ENCODE data around the gene SNX13.
A peak's percentile ranks its signal among the peaks of the same experiment; 100 is the strongest.

SNX13 gene

GRCh38 chr7:17940302-17940883 is at the start of gene SNX13:
Gene SNX13 (minus strand): TSS chr7:17940494. CDS start chr7:17940295, 199 bp downstream.
- no peaks in the 10 kb centered on the region for H3K36me3 ChIP-seq (replicated peaks)
- H3K9me3 ChIP-seq, result no peaks in the 10 kb centered on the region
- peaks cover 14% of the 10 kb centered on the region for H3K4me1 ChIP-seq
- DNase-seq (ENCODE audit: low spot score in 2 of 2), result peak; percentile 85 to 94
- in situ Hi-C loops (cut with MboI; ENCODE audit: low sequenced_read_pairs), result no loop called here
- no peaks in the 10 kb centered on the region for H3K27me3 ChIP-seq (ENCODE audit: low read depth)
- peak within 1 kb of the TSS; percentile 88 for H3K4me3 ChIP-seq

GRCh38 chr7:17989546-17989945 is 49.3 kb upstream of the SNX13 start:
- in situ Hi-C loops (cut with MboI; ENCODE audit: low sequenced_read_pairs), result no loop called here
- DNase-seq (ENCODE audit: low spot score in 2 of 2), result no peak
- Histone ChIP-seq H3K27me3 (ENCODE audit: low read depth) (no peaks in the 10 kb centered on the region), H3K4me1 (no peaks in the 10 kb centered on the region), H3K9me3 (no peaks in the 10 kb centered on the region), H3K4me3 (no peak overlapping the region), H3K36me3 (replicated peaks) (no peaks in the 10 kb centered on the region)

- in situ Hi-C loops (cut with MboI; ENCODE audit: low sequenced_read_pairs), result no loop called here
- Histone ChIP-seq H3K4me1 (no peaks in the 10 kb centered on the region), H3K4me3 (no peak overlapping the region), H3K36me3 (replicated peaks) (no peaks in the 10 kb centered on the region), H3K9me3 (no peaks in the 10 kb centered on the region), H3K27me3 (ENCODE audit: low read depth) (no peaks in the 10 kb centered on the region)
- DNase-seq (ENCODE audit: low spot score in 2 of 2), result no peak
Measured at GRCh38 chr7:17988858-17989257, 48.6 kb upstream of the SNX13 start.

- Histone ChIP-seq H3K27me3 (ENCODE audit: low read depth) (no peaks in the 10 kb centered on the region), H3K9me3 (no peaks in the 10 kb centered on the region), H3K36me3 (replicated peaks) (no peaks in the 10 kb centered on the region), H3K4me1 (no peaks in the 10 kb centered on the region), H3K4me3 (no peak overlapping the region)
- DNase-seq (ENCODE audit: low spot score in 2 of 2), result no peak
- in situ Hi-C loops (cut with MboI; ENCODE audit: low sequenced_read_pairs), result no loop called here
Measured at GRCh38 chr7:17988141-17988540, 47.8 kb upstream of the SNX13 start.

DNA sequence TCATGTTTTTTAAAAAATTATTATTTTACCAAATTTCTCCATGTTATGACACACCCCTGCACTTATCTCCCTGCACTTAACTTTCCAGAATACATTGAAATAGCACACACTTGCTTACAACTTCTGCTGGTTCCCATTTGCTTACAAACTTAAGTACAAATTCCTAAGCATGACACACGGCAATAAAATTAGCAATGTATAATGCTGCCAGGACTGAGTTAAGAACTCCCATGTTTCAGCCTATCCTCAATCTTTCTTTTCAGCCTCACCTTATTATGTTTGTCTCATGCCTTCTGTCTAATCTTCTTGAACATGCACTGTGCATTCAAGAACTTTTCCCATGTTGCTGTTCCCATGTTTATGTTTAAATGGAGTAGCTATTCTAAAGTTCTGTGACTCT is 46.6 kb upstream of the SNX13 start:
- Histone ChIP-seq H3K27me3 (ENCODE audit: low read depth) (no peaks in the 10 kb centered on the region), H3K9me3 (no peaks in the 10 kb centered on the region), H3K4me1 (no peaks in the 10 kb centered on the region), H3K36me3 (replicated peaks) (no peaks in the 10 kb centered on the region), H3K4me3 (no peak overlapping the region)
- DNase-seq (ENCODE audit: low spot score in 2 of 2), result no peak
- in situ Hi-C loops (cut with MboI; ENCODE audit: low sequenced_read_pairs), result no loop called here

DNA sequence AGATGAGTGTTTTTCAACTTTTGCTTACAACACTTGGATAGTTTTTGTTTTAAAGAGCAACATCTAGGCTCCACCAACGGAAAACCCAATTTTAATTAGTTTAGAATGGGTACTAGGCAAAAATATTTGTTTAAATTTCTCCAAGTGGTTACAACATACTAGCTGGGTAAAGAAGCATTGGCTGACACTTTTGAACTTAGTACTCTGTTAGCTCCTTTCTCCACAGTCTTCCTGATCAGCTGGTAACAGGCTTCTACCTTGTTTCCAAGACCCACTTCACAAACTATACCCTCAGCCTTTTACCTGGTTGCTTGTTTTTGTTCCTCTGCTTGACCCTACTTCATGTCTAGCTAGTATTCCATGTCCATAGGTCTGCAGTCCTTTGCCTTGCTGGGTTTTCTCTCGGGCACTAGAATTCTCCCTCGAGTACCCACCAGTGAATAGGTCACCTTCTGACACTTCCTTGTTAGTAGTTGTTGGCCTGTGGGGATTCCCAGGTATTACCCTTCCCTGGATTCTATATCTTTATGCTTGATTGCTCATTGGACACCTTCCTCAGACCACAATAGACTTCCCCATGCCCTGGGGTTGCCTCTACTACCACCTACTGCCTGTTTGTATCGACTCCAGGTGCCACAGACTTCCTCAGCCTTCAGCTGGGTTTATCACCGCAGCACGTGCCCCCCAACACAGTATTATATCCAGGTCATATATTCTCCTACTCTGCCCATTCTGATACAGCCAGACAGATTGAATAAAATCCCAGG is 45.4 kb upstream of the SNX13 start:
- Histone ChIP-seq H3K9me3 (no peaks in the 10 kb centered on the region), H3K27me3 (ENCODE audit: low read depth) (no peaks in the 10 kb centered on the region), H3K4me3 (no peak overlapping the region), H3K4me1 (no peaks in the 10 kb centered on the region), H3K36me3 (replicated peaks) (no peaks in the 10 kb centered on the region)
- in situ Hi-C loops (cut with MboI; ENCODE audit: low sequenced_read_pairs), result no loop called here
- DNase-seq (ENCODE audit: low spot score in 2 of 2), result no peak

GRCh38 chr7:17984288-17984687 is 44.0 kb upstream of the SNX13 start:
- no peaks in the 10 kb centered on the region for H3K9me3 ChIP-seq
- no peak for DNase-seq (ENCODE audit: low spot score in 2 of 2)
- no peaks in the 10 kb centered on the region for H3K27me3 ChIP-seq (ENCODE audit: low read depth)
- in situ Hi-C loops (cut with MboI; ENCODE audit: low sequenced_read_pairs), result no loop called here
- no peak overlapping the region for H3K4me3 ChIP-seq
- no peaks in the 10 kb centered on the region for H3K36me3 ChIP-seq (replicated peaks)
- H3K4me1 ChIP-seq, result no peaks in the 10 kb centered on the region

GRCh38 chr7:17983221-17984062 is 43.1 kb upstream of the SNX13 start:
- DNase-seq (ENCODE audit: low spot score in 2 of 2), result no peak
- no peaks in the 10 kb centered on the region for H3K36me3 ChIP-seq (replicated peaks)
- no peak overlapping the region for H3K4me3 ChIP-seq
- no peaks in the 10 kb centered on the region for H3K4me1 ChIP-seq
- in situ Hi-C loops (cut with MboI; ENCODE audit: low sequenced_read_pairs), result no loop called here
- H3K9me3 ChIP-seq, result no peaks in the 10 kb centered on the region
- H3K27me3 ChIP-seq (ENCODE audit: low read depth), result no peaks in the 10 kb centered on the region

GRCh38 chr7:17976952-17977351 is 36.7 kb upstream of the SNX13 start:
- H3K4me1 ChIP-seq, result no peaks in the 10 kb centered on the region
- H3K27me3 ChIP-seq (ENCODE audit: low read depth), result no peaks in the 10 kb centered on the region
- H3K36me3 ChIP-seq (replicated peaks), result no peaks in the 10 kb centered on the region
- in situ Hi-C loops (cut with MboI; ENCODE audit: low sequenced_read_pairs), result no loop called here
- no peak for DNase-seq (ENCODE audit: low spot score in 2 of 2)
- no peaks in the 10 kb centered on the region for H3K9me3 ChIP-seq
- no peak overlapping the region for H3K4me3 ChIP-seq

DNA sequence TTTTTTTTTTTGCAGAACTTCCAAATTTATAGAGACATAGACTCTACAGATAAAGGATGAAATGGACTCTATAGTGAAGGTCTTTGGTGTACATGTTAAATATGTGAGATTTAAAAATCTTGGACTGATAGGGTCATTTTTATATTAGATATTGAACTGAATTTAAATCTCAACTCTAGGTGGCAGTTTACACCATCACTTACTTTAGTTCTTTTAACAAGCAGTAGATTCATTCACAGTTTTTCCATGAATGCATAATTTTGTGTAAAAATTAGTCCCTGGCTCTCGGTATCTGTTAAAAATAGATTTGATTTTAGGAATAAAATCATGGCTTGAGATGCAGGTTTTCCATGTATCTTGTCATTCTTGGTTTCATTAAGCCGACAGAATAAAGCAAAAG is 31.1 kb upstream of the SNX13 start:
- Histone ChIP-seq H3K4me3 (no peak overlapping the region), H3K36me3 (replicated peaks) (no peaks in the 10 kb centered on the region), H3K9me3 (no peaks in the 10 kb centered on the region), H3K4me1 (no peaks in the 10 kb centered on the region), H3K27me3 (ENCODE audit: low read depth) (no peaks in the 10 kb centered on the region)
- in situ Hi-C loops (cut with MboI; ENCODE audit: low sequenced_read_pairs), result no loop called here
- DNase-seq (ENCODE audit: low spot score in 2 of 2), result no peak

GRCh38 chr7:17968791-17969715 is 28.8 kb upstream of the SNX13 start:
- peak in 1 of 2 experiments; percentile 23 for DNase-seq (ENCODE audit: low spot score in 2 of 2)
- no peaks in the 10 kb centered on the region for H3K4me1 ChIP-seq
- H3K4me3 ChIP-seq, result no peak overlapping the region
- in situ Hi-C loops (cut with MboI; ENCODE audit: low sequenced_read_pairs), result no loop called here
- H3K9me3 ChIP-seq, result no peaks in the 10 kb centered on the region
- no peaks in the 10 kb centered on the region for H3K36me3 ChIP-seq (replicated peaks)
- H3K27me3 ChIP-seq (ENCODE audit: low read depth), result no peaks in the 10 kb centered on the region

DNA sequence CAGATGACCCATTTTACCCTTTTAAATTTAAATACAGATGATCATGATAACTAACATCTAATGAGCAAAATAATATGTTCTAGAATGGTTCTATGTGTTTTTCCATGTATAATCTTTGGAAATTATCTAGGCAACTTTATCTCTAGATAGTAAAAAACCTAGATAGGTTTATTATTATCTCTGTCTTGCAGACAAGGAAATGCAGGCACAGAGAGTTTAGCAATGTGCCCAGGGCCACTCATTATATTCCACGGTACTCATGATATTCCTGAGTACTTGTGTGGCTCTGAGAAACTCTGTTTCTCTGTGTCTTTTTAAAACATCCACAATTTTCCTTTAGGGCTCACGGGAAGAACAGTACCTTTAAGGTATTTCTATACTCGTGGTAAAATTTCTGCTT is 26.4 kb upstream of the SNX13 start:
- H3K9me3 ChIP-seq, result no peaks in the 10 kb centered on the region
- no peak for DNase-seq (ENCODE audit: low spot score in 2 of 2)
- H3K4me1 ChIP-seq, result no peaks in the 10 kb centered on the region
- no peaks in the 10 kb centered on the region for H3K27me3 ChIP-seq (ENCODE audit: low read depth)
- H3K36me3 ChIP-seq (replicated peaks), result no peaks in the 10 kb centered on the region
- H3K4me3 ChIP-seq, result no peak overlapping the region
- in situ Hi-C loops (cut with MboI; ENCODE audit: low sequenced_read_pairs), result no loop called here

DNA sequence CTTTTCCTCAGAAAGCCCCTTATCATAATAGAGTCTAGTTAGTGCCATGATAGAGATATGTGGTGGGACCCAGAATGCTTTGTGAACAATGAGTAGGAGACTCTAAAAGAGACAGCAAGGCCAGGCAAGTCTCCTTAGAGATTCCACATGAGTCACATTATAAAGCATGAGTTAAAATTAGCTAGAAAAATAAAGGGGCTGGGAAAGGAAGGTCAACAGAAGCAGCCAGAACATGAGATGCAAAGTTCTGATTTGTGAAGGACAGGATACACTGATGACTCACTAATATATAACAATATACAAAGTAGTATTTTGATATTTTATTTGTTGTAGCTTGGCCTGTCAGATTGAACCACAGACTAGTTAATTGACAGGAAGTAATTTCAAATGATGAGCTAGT is 25.3 kb upstream of the SNX13 start:
- Histone ChIP-seq H3K4me1 (no peaks in the 10 kb centered on the region), H3K27me3 (ENCODE audit: low read depth) (no peaks in the 10 kb centered on the region), H3K36me3 (replicated peaks) (no peaks in the 10 kb centered on the region), H3K9me3 (no peaks in the 10 kb centered on the region), H3K4me3 (no peak overlapping the region)
- in situ Hi-C loops (cut with MboI; ENCODE audit: low sequenced_read_pairs), result no loop called here
- no peak for DNase-seq (ENCODE audit: low spot score in 2 of 2)
